WTC11 (cell line): ENCODE data around the gene B4GAT1. TPM values are rescaled to one million over a fixed set of nuclear protein-coding genes. Genes with fewer than 3 reads are reported as not detected.

ENCODE experiments used
- ATAC-seq: fragments of 200-7000 bp; cut with Tn5 transposase; 2 replicates; pipeline ENCODE4 v1.10.0; 2021; ENCODE audit warnings: mild to moderate bottlenecking, moderate library complexity
- CTCF ChIA-PET: fragments of 300-600 bp; sonication (Branson Sonifier 250); formaldehyde crosslinking; loops from one replicate; lab custom pipeline; 2021; ENCODE audit warnings: antibody characterized with exemption; lab: Charles Lee
- POLR2A ChIA-PET: fragments of 350-600 bp; sonication (Branson Sonifier 250); formaldehyde crosslinking; loops from one replicate; lab custom pipeline; 2021; ENCODE audit warnings: antibody characterized with exemption; lab: Charles Lee
- DNase-seq: peaks from one replicate; pipeline ENCODE4 v3.0.0; 2021; ENCODE audit warnings: low spot score
- H3K27ac Mint-ChIP-seq: 2 replicates; pipeline ENCODE4 v1.8.0; 2021; ENCODE audit warnings: mixed read lengths
- H3K27me3 Mint-ChIP-seq: 2 replicates; pipeline ENCODE4 v1.8.0; 2021; ENCODE audit warnings: low read depth, mild to moderate bottlenecking, moderate library complexity, mixed read lengths
- H3K36me3 Mint-ChIP-seq: 2 replicates; pipeline ENCODE4 v1.8.0; 2021; ENCODE audit warnings: mixed read lengths
- H3K4me1 Mint-ChIP-seq: 2 replicates; pipeline ENCODE4 v1.8.0; 2022; ENCODE audit warnings: mixed read lengths
- H3K4me3 Mint-ChIP-seq: 2 replicates; pipeline ENCODE4 v1.8.0; 2021; ENCODE audit warnings: mild to moderate bottlenecking, moderate library complexity, mixed read lengths
- H3K9me3 Mint-ChIP-seq: 2 replicates; pipeline ENCODE4 v1.8.0; 2021; ENCODE audit warnings: mixed read lengths
- AFF4 ChIP-seq: sonication (generic); formaldehyde crosslinking; IDR thresholded peaks from 2 replicates; pipeline ENCODE4 v1.8.1; 2023; ENCODE audit warnings: mild to moderate bottlenecking, missing genetic modification reagents, borderline replicate concordance
- ATF3 ChIP-seq: sonication (generic); formaldehyde crosslinking; conservative IDR thresholded peaks from 2 replicates; pipeline ENCODE4 v1.8.1; 2022; ENCODE audit warnings: mild to moderate bottlenecking, missing genetic modification reagents
- CDX4 ChIP-seq: fragments of 250-450 bp; sonication (Bioruptor Pico); IDR thresholded peaks from 2 replicates; pipeline ENCODE4 v1.9.0; 2021; ENCODE audit warnings: moderate library complexity, mild to moderate bottlenecking, inconsistent platforms, borderline replicate concordance
- E2F5 ChIP-seq: sonication (generic); formaldehyde crosslinking; IDR thresholded peaks from 2 replicates; pipeline ENCODE4 v1.8.1; 2022; ENCODE audit warnings: mild to moderate bottlenecking, moderate library complexity, missing genetic modification reagents
- FOXP4 ChIP-seq: sonication (generic); formaldehyde crosslinking; IDR thresholded peaks from 2 replicates; pipeline ENCODE4 v1.8.0; 2022; ENCODE audit warnings: mild to moderate bottlenecking, missing genetic modification reagents
- HMGXB4 ChIP-seq: sonication (generic); formaldehyde crosslinking; IDR thresholded peaks from 2 replicates; pipeline ENCODE4 v1.8.1; 2023; ENCODE audit warnings: mild to moderate bottlenecking, moderate library complexity, missing genetic modification reagents
- MLX ChIP-seq: sonication (generic); formaldehyde crosslinking; IDR thresholded peaks from 2 replicates; pipeline ENCODE4 v1.8.1; 2023; ENCODE audit warnings: mild to moderate bottlenecking, missing genetic modification reagents, moderate library complexity
- MYBL2 ChIP-seq: sonication (generic); formaldehyde crosslinking; IDR thresholded peaks from 2 replicates; pipeline ENCODE4 v1.8.1; 2023; ENCODE audit warnings: mild to moderate bottlenecking, moderate library complexity, missing genetic modification reagents
- USF1 ChIP-seq: sonication (generic); formaldehyde crosslinking; IDR thresholded peaks from 2 replicates; pipeline ENCODE4 v1.8.0; 2022; ENCODE audit warnings: mild to moderate bottlenecking, missing genetic modification reagents
- ZNF219 ChIP-seq: sonication (generic); formaldehyde crosslinking; IDR thresholded peaks from 2 replicates; pipeline ENCODE4 v1.8.0; 2023; ENCODE audit warnings: missing genetic modification reagents, mild to moderate bottlenecking, borderline replicate concordance
- ZNF263 ChIP-seq: sonication (generic); formaldehyde crosslinking; IDR thresholded peaks from 2 replicates; pipeline ENCODE4 v1.8.1; 2022; ENCODE audit warnings: low read depth, mild to moderate bottlenecking, moderate library complexity, missing genetic modification reagents
- ZNF317 ChIP-seq: sonication (generic); formaldehyde crosslinking; IDR thresholded peaks from 2 replicates; pipeline ENCODE4 v1.8.1; 2023; ENCODE audit warnings: low read depth, mild to moderate bottlenecking, moderate library complexity, missing genetic modification reagents, borderline replicate concordance
- ZNF423 ChIP-seq: fragments of 250-450 bp; sonication (Bioruptor Pico); IDR thresholded peaks from 2 replicates; pipeline ENCODE4 v2.1.2; 2022; ENCODE audit warnings: mild to moderate bottlenecking, moderate library complexity
- ZNF532 ChIP-seq: fragments of 250-450 bp; sonication (Bioruptor Pico); IDR thresholded peaks from 2 replicates; pipeline ENCODE4 v1.9.0; 2021; ENCODE audit warnings: mild to moderate bottlenecking, borderline replicate concordance
- ZSCAN18 ChIP-seq: fragments of 250-450 bp; sonication (Bioruptor Pico); IDR thresholded peaks from 2 replicates; pipeline ENCODE4 v2.1.2; 2022; ENCODE audit warnings: mild to moderate bottlenecking, moderate library complexity
- total RNA-seq: library from RNA; stranded (reverse); gene quantifications from 3 replicates; pipeline ENCODE4 v1.2.3, GENCODE V29; 2021

The B4GAT1 gene
- total RNA-seq, 1 experiment from 2014 or later: 34.1 TPM

GRCh38 chr11:66322732-66323427 lies 24.5 kb downstream of the B4GAT1 start:
- no peak for ATAC-seq
- Mint-ChIP-seq H3K4me1 (peaks cover 23% of the 10 kb centered on the region), H3K27ac (no peak overlapping the region), H3K36me3 (peaks cover 20% of the 10 kb centered on the region), H3K27me3 (peaks cover 24% of the 10 kb centered on the region), H3K4me3 (no peak overlapping the region), H3K9me3 (peaks cover 26% of the 10 kb centered on the region)
- POLR2A ChIA-PET: interaction anchor here (1.6 kb wide), 1 partner anchor 10 kb away, joined by 14 read pairs; no protein-coding TSS in a partner anchor
- CTCF ChIA-PET: interaction anchor here (0.6 to 2.0 kb wide), 6 partner anchors 10 to 77 kb away, joined by 3 to 51 read pairs (median 5); partner anchors contain the start of genes RAB1B and RIN1
- DNase-seq: no peak
- TF ChIP-seq ZNF219 (no peak), HMGXB4 (CRISPR knock-in tag) (no peak), FOXP4 (CRISPR knock-in tag) (no peak), ZNF263 (CRISPR knock-in tag) (no peak), E2F5 (no peak), ZNF532 (CRISPR knock-in tag) (no peak), MYBL2 (CRISPR knock-in tag) (no peak), USF1 (CRISPR knock-in tag) (no peak), AFF4 (no peak), ZNF423 (CRISPR knock-in tag) (no peak), ZNF317 (no peak), ATF3 (CRISPR knock-in tag) (no peak), MLX (CRISPR knock-in tag) (no peak), ZSCAN18 (CRISPR knock-in tag) (no peak), CDX4 (CRISPR knock-in tag) (no peak)
